Prostate gland (tissue), 2 donors: ENCODE results near the gene P2RY2. TPM values are rescaled to one million over a fixed set of nuclear protein-coding genes. Genes with fewer than 3 reads are reported as not detected.

Source experiments
- DNase-seq: peaks from one replicate; pipeline ENCODE4 v3.0.0-alpha.2; 2019; ENCODE audit warnings: low spot score
- H3K27ac ChIP-seq, 2 donors: fragments of 200-600 bp; sonication (generic); 2 replicates each; pipeline ENCODE4 v1.5.1; 2017 to 2019
- H3K27me3 ChIP-seq: fragments of 200-600 bp; sonication (generic); replicated peaks from 2 replicates; pipeline ENCODE4 v1.5.1; 2019; ENCODE audit not compliant: insufficient read depth
- H3K36me3 ChIP-seq, 2 donors: fragments of 200-600 bp; sonication (generic); 1 replicate in 1 of 2; 2 replicates in 1 of 2; pipeline versions ENCODE4 v1.5.1 to v1.8.1; 2017 to 2019
- H3K4me1 ChIP-seq: fragments of 200-600 bp; sonication (generic); replicated peaks from 2 replicates; pipeline ENCODE4 v1.5.1; 2019
- H3K4me3 ChIP-seq, 2 donors: fragments of 200-600 bp; sonication (generic); 2 replicates each; pipeline ENCODE4 v1.5.1; 2017 to 2019
- H3K9me3 ChIP-seq: fragments of 200-600 bp; sonication (generic); 2 replicates; pipeline ENCODE4 v1.5.1; 2017
- POLR2A ChIP-seq: fragments of 450-650 bp; IDR thresholded peaks from one replicate; pipeline ENCODE4 v1.6.1; 2016; ENCODE audit warnings: antibody characterized with exemption, mild to moderate bottlenecking
- POLR2AphosphoS5 ChIP-seq: sonication (generic); formaldehyde crosslinking; IDR thresholded peaks from one replicate; pipeline ENCODE4 v1.6.1; 2017; ENCODE audit warnings: antibody characterized with exemption
- WGBS: methylation state at CpG from one replicate; pipeline ENCODE4 v1.1.5; 2018; 5-methylcytosine and 5-hydroxymethylcytosine counted together
- intact Hi-C: fragments of 100-400 bp; cut with DNase I; formaldehyde crosslinking; loops from one replicate; pipeline ENCODE4 v1.14.2; 2022
- total RNA-seq, 2 donors: library from RNA; depleted of rRNA; stranded (reverse); fragments of >200 nt; gene quantifications; one replicate each; pipeline ENCODE4 v1.1.0, GENCODE V29; 2016
- TF ChIP-seq, protein P1 (sequence below), 4 experiments: fragments of 200-600 bp in 2 of 4; fragments of 450-650 bp in 2 of 4; sonication (generic) in 2 of 4; IDR thresholded peaks; 1 replicate in 3 of 4; 2 replicates in 1 of 4; pipeline ENCODE4 v1.5.1; 2016 to 2019; ENCODE audit warnings: antibody characterized with exemption in 4 of 4, mild to moderate bottlenecking in 2 of 4, moderate library complexity in 2 of 4

The P2RY2 gene
- total RNA-seq, 2 donors from 2014 or later = 2.7 to 3.5 TPM

DNA sequence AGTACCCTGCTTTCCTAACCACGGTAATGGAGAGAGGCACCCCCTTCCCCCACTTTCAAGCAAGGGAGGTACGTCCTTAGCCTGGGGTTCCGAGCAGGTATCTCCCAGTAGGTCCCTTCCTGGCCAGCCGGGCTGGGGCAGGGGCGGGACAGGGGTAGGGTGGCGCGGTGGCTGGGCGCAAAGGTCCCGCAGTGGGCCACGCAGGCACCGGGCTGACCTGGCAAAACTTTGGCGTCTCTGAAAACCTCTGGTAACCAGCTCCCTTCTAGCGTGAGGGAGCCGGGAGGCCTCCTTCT is 323 bp upstream of the P2RY2 start:
- Histone ChIP-seq H3K4me3 (peak overlapping the region; percentile 36 to 41), H3K36me3 (no peaks in the 10 kb centered on the region)

DNA sequence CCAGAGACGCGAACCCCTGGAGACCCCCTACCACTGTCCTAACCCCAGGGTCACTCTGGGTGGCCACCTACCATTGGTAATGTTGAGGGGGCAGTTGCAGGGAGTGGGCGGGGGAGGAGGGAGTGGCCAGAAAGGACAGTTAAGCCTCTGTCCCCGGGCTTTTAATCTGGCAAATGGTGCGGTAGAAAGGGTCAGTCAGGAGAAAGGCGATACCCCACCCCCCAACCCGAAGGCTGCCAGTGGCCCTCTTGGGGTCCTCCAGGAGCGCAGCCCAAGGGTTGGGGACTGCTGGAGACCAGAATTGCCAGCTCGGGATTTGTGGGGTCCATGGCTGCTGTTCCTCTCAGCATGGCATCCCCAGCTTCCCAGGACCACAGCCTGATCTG is 742 bp downstream of the P2RY2 start:
- Histone ChIP-seq H3K4me3 (peak overlapping the region; percentile 36 to 41), H3K4me1 (no peaks in the 10 kb centered on the region), H3K36me3 (no peaks in the 10 kb centered on the region), H3K9me3 (no peaks in the 10 kb centered on the region), H3K27ac (no peak overlapping the region), H3K27me3 (no peaks in the 10 kb centered on the region)
- 41% methylated on average over 9 of the region's 9 CpGs for WGBS
- DNase-seq = no peak
- intact Hi-C loops = no loop called here
- TF ChIP-seq POLR2A = no peak
- TF ChIP-seq, protein P1, sequence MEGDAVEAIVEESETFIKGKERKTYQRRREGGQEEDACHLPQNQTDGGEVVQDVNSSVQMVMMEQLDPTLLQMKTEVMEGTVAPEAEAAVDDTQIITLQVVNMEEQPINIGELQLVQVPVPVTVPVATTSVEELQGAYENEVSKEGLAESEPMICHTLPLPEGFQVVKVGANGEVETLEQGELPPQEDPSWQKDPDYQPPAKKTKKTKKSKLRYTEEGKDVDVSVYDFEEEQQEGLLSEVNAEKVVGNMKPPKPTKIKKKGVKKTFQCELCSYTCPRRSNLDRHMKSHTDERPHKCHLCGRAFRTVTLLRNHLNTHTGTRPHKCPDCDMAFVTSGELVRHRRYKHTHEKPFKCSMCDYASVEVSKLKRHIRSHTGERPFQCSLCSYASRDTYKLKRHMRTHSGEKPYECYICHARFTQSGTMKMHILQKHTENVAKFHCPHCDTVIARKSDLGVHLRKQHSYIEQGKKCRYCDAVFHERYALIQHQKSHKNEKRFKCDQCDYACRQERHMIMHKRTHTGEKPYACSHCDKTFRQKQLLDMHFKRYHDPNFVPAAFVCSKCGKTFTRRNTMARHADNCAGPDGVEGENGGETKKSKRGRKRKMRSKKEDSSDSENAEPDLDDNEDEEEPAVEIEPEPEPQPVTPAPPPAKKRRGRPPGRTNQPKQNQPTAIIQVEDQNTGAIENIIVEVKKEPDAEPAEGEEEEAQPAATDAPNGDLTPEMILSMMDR (IDR thresholded peaks at IDR 0.05) = no peak
- no peak for TF ChIP-seq POLR2AphosphoS5

More for the DNA sequence above, 323 bp upstream of the P2RY2 start:
- no peaks in the 10 kb centered on the region for H3K27me3 ChIP-seq
- 66% methylated on average over 12 of the region's 14 CpGs for WGBS
- no peak overlapping the region for H3K27ac ChIP-seq
- DNase-seq = no peak
- no peaks in the 10 kb centered on the region for H3K4me1 ChIP-seq
- no peaks in the 10 kb centered on the region for H3K9me3 ChIP-seq
- intact Hi-C loops = no loop called here
- TF ChIP-seq, protein P1 (IDR thresholded peaks at IDR 0.05) = no peak
- TF ChIP-seq POLR2AphosphoS5 = no peak
- no peak for TF ChIP-seq POLR2A

DNA sequence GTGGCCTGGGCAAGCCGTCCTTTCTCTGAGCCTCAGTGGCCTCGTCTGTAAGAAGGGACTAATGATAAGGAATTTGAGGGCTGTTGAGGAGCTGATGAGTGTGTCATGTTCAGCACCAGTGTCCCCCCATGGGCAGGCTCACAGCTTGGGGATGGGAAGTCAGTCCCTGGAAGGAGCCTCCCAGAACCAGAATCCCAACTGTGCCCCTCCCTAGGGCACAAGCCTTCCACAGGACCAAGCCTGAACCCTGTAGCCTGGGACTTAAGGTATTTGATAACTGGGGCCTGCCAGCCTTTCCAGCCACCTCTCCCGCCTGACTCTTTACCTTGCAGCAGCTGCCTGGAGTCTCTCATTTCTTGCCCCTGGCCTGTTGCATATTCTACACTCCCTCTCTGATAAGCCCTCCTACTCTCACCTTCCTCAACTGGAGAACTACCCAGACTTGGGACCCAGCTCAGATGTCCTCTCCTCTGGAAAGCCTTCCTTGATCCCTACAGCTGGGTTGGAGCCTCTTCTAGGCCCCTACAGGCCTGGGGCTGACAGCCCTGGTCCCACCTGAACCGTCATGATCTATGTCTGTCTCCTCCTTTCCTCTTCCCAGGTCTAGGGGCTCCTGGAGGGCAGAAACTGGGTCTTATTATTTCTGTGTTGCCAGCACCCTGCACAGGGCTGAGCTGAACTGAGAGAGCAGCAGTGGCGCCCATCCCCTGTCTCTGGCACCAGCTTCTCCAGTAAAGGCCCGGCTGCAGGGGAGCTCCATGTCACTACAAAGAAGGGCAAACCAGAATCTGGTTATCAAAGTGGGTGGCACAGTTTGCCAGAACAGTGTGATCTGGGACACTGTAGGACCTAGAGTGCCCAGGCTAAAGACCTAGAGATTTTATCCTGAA is 1.6 kb downstream of the P2RY2 start:
- 90% methylated on average over 6 of the region's 6 CpGs for WGBS
- intact Hi-C loops = no loop called here
- H3K4me1 ChIP-seq = no peaks in the 10 kb centered on the region

DNA sequence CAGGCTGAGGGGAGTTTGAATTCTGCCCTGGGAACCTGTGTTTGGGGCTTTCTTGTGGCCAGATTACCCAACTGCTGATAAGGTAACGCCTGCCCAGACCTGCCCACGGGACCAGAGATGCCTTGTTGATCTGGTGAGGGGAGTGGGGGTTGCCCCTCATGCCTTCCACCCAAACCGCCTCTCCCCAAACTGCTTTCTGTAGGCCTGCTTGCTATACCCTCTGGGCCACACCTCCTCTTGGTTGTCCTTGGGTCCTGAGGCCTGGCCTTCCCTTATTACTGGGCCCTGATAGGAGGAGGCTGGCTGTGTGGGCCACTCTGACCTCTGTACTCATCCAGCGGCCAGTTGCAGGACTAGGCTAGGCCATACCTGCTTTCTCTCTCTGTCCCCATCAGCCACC is 3.4 kb downstream of the P2RY2 start:
- Histone ChIP-seq H3K27me3 (no peaks in the 10 kb centered on the region), H3K4me1 (no peaks in the 10 kb centered on the region), H3K27ac (no peak overlapping the region), H3K9me3 (no peaks in the 10 kb centered on the region), H3K4me3 (no peak overlapping the region), H3K36me3 (no peaks in the 10 kb centered on the region)
- WGBS = 87% methylated on average over 4 of the region's 4 CpGs
- intact Hi-C loops = no loop called here
- DNase-seq = no peak
- TF ChIP-seq POLR2AphosphoS5 (no peak), POLR2A (no peak)
- TF ChIP-seq, protein P1 (IDR thresholded peaks at IDR 0.05) = no peak

More for the DNA sequence above, 1.6 kb downstream of the P2RY2 start:
- Histone ChIP-seq H3K9me3 (no peaks in the 10 kb centered on the region), H3K27ac (no peak overlapping the region), H3K36me3 (no peaks in the 10 kb centered on the region), H3K27me3 (no peaks in the 10 kb centered on the region), H3K4me3 (no peak overlapping the region)
- DNase-seq = no peak
- TF ChIP-seq POLR2AphosphoS5 = no peak
- TF ChIP-seq, protein P1 (IDR thresholded peaks at IDR 0.05) = no peak
- TF ChIP-seq POLR2A = no peak

DNA sequence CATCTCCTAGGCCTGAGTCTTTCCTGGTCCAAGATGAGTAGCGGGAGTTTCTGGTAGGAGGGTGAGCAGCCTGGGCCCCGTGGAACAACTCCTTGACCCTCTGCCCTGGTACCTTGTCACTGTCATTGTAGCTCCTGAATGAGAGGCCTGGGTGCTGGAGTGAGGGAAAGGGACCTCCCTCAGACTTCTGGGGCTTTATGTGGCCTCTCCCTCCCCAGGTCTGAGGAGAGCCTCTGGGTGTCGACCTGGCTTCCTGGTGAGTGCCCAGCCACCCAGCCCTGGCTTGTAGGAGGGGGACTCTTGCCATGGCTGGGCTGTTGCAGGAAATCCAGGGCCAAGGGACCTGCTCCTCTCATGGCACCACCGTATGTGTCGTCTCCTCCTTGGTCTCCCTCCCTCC is 3.9 kb downstream of the P2RY2 start:
- TF ChIP-seq, protein P1 (IDR thresholded peaks at IDR 0.05) = no peak
- no peak overlapping the region for H3K27ac ChIP-seq
- H3K9me3 ChIP-seq = no peaks in the 10 kb centered on the region
- no peaks in the 10 kb centered on the region for H3K27me3 ChIP-seq
- no peaks in the 10 kb centered on the region for H3K4me1 ChIP-seq
- DNase-seq = no peak
- intact Hi-C loops = no loop called here
- H3K4me3 ChIP-seq = no peak overlapping the region
- 92% methylated on average over 5 of the region's 5 CpGs for WGBS
- no peaks in the 10 kb centered on the region for H3K36me3 ChIP-seq
